ENCODE data around the gene TBC1D26. TPM values are rescaled to one million over a fixed set of nuclear protein-coding genes. Genes with fewer than 3 reads are reported as not detected.
A peak's percentile ranks its signal among the peaks of the same experiment; 100 is the strongest.
"Not testable (repeated sequence)": the region's sequence is repeated elsewhere in the genome, so short reads cannot be mapped to it uniquely, and the experiment has no call there.

The TBC1D26 gene
- total RNA-seq, 1 donor: not detected

- no peaks in the 10 kb centered on the region for H3K4me1 ChIP-seq (ENCODE audit: insufficient read depth, low read length)
- no peaks in the 10 kb centered on the region for H3K36me3 ChIP-seq (ENCODE audit: insufficient read depth, low read length)
- no peaks in the 10 kb centered on the region for H4K20me1 ChIP-seq (ENCODE audit: insufficient read depth, low read length)
- H3K4me2 ChIP-seq (ENCODE audit: insufficient read depth, low read length): no peak overlapping the region
- H3K27ac ChIP-seq (ENCODE audit: low read depth, low read length): no peak overlapping the region
- no peak overlapping the region for H3K4me3 ChIP-seq (ENCODE audit: insufficient read depth, low read length)
- no peak for TF ChIP-seq CTCF (IDR thresholded peaks at IDR 0.05; ENCODE audit: extremely low read depth, low read depth, low read length)
- no peaks in the 10 kb centered on the region for H3K27me3 ChIP-seq (ENCODE audit: insufficient read depth, low read length)
- no peak for DNase-seq (ENCODE audit: insufficient read length, low spot score, missing footprints)
- H3K79me2 ChIP-seq (ENCODE audit: insufficient read depth, low read length): no peaks in the 10 kb centered on the region
- H2AFZ ChIP-seq (ENCODE audit: low read length): no peak overlapping the region
- H3K9me3 ChIP-seq (ENCODE audit: low read depth, low read length): no peaks in the 10 kb centered on the region
Measured at GRCh38 chr17:15780188-15780587, 48.1 kb downstream of the TBC1D26 start.

GRCh38 chr17:15782866-15783265 lies 50.8 kb downstream of the TBC1D26 start:
- DNase-seq (ENCODE audit: insufficient read length, low spot score, missing footprints): peak; percentile 90
- H4K20me1 ChIP-seq (ENCODE audit: insufficient read depth, low read length): no peaks in the 10 kb centered on the region
- peak overlapping the region; percentile 79 for H3K4me2 ChIP-seq (ENCODE audit: insufficient read depth, low read length)
- H3K27me3 ChIP-seq (ENCODE audit: insufficient read depth, low read length): no peaks in the 10 kb centered on the region
- peak overlapping the region; percentile 90 for H2AFZ ChIP-seq (ENCODE audit: low read length)
- H3K36me3 ChIP-seq (ENCODE audit: insufficient read depth, low read length): no peaks in the 10 kb centered on the region
- TF ChIP-seq CTCF (IDR thresholded peaks at IDR 0.05; ENCODE audit: extremely low read depth, low read depth, low read length): no peak
- H3K27ac ChIP-seq (ENCODE audit: low read depth, low read length): no peak overlapping the region
- no peaks in the 10 kb centered on the region for H3K79me2 ChIP-seq (ENCODE audit: insufficient read depth, low read length)
- peak overlapping the region; percentile 73 for H3K4me3 ChIP-seq (ENCODE audit: insufficient read depth, low read length)
- H3K9me3 ChIP-seq (ENCODE audit: low read depth, low read length): no peaks in the 10 kb centered on the region
- H3K4me1 ChIP-seq (ENCODE audit: insufficient read depth, low read length): no peaks in the 10 kb centered on the region

GRCh38 chr17:15783461-15783860 lies 51.4 kb downstream of the TBC1D26 start:
- Histone ChIP-seq H3K4me1 (ENCODE audit: insufficient read depth, low read length) (no peaks in the 10 kb centered on the region), H3K36me3 (ENCODE audit: insufficient read depth, low read length) (no peaks in the 10 kb centered on the region), H3K9me3 (ENCODE audit: low read depth, low read length) (no peaks in the 10 kb centered on the region), H4K20me1 (ENCODE audit: insufficient read depth, low read length) (no peaks in the 10 kb centered on the region), H3K79me2 (ENCODE audit: insufficient read depth, low read length) (no peaks in the 10 kb centered on the region), H2AFZ (ENCODE audit: low read length) (peak overlapping the region; percentile 90), H3K27ac (ENCODE audit: low read depth, low read length) (no peak overlapping the region), H3K4me2 (ENCODE audit: insufficient read depth, low read length) (no peak overlapping the region), H3K27me3 (ENCODE audit: insufficient read depth, low read length) (no peaks in the 10 kb centered on the region), H3K4me3 (ENCODE audit: insufficient read depth, low read length) (no peak overlapping the region)
- DNase-seq (ENCODE audit: insufficient read length, low spot score, missing footprints): no peak
- TF ChIP-seq CTCF (IDR thresholded peaks at IDR 0.05; ENCODE audit: extremely low read depth, low read depth, low read length): no peak

- peak; percentile 37 for DNase-seq (ENCODE audit: insufficient read length, low spot score, missing footprints)
- not testable (repeated sequence) for H3K9me3 ChIP-seq (ENCODE audit: low read depth, low read length); H3K4me3 ChIP-seq (ENCODE audit: insufficient read depth, low read length); H4K20me1 ChIP-seq (ENCODE audit: insufficient read depth, low read length); H2AFZ ChIP-seq (ENCODE audit: low read length); H3K36me3 ChIP-seq (ENCODE audit: insufficient read depth, low read length); H3K79me2 ChIP-seq (ENCODE audit: insufficient read depth, low read length); H3K27me3 ChIP-seq (ENCODE audit: insufficient read depth, low read length); H3K4me2 ChIP-seq (ENCODE audit: insufficient read depth, low read length); H3K4me1 ChIP-seq (ENCODE audit: insufficient read depth, low read length); H3K27ac ChIP-seq (ENCODE audit: low read depth, low read length)
Measured at GRCh38 chr17:15784351-15784750, 52.3 kb downstream of the TBC1D26 start.

- not testable (repeated sequence) for H3K79me2 ChIP-seq (ENCODE audit: insufficient read depth, low read length); H4K20me1 ChIP-seq (ENCODE audit: insufficient read depth, low read length); H3K9me3 ChIP-seq (ENCODE audit: low read depth, low read length); H2AFZ ChIP-seq (ENCODE audit: low read length); H3K4me1 ChIP-seq (ENCODE audit: insufficient read depth, low read length); H3K27me3 ChIP-seq (ENCODE audit: insufficient read depth, low read length); DNase-seq (ENCODE audit: insufficient read length, low spot score, missing footprints); H3K36me3 ChIP-seq (ENCODE audit: insufficient read depth, low read length); H3K27ac ChIP-seq (ENCODE audit: low read depth, low read length); H3K4me2 ChIP-seq (ENCODE audit: insufficient read depth, low read length); H3K4me3 ChIP-seq (ENCODE audit: insufficient read depth, low read length)
Measured at GRCh38 chr17:15787363-15788075, 55.4 kb downstream of the TBC1D26 start.

- H4K20me1 ChIP-seq (ENCODE audit: insufficient read depth, low read length); H3K36me3 ChIP-seq (ENCODE audit: insufficient read depth, low read length); H3K27ac ChIP-seq (ENCODE audit: low read depth, low read length); H3K4me1 ChIP-seq (ENCODE audit: insufficient read depth, low read length); H3K4me2 ChIP-seq (ENCODE audit: insufficient read depth, low read length); H3K9me3 ChIP-seq (ENCODE audit: low read depth, low read length); H3K4me3 ChIP-seq (ENCODE audit: insufficient read depth, low read length); H3K79me2 ChIP-seq (ENCODE audit: insufficient read depth, low read length); DNase-seq (ENCODE audit: insufficient read length, low spot score, missing footprints); H2AFZ ChIP-seq (ENCODE audit: low read length); H3K27me3 ChIP-seq (ENCODE audit: insufficient read depth, low read length): not testable (repeated sequence)
Measured at GRCh38 chr17:15788365-15788764, 56.3 kb downstream of the TBC1D26 start.

Data from osteoblast (primary cell).